SIG-M5 treated with dmso at 0.1 percent for 504 hours (cell line): ENCODE data around the gene RYR2.
A peak's percentile ranks its signal among the peaks of the same experiment; 100 is the strongest.

Experiments
- DNase-seq: peaks from one replicate; lab custom pipeline; 2025; ENCODE audit not compliant: unreplicated experiment; lab: John Stamatoyannopoulos, UW

The RYR2 gene

GRCh38 chr1:237760951-237761350 is 719.0 kb downstream of the RYR2 start:
- no peak for DNase-seq

GRCh38 chr1:237763137-237763536 is 721.2 kb downstream of the RYR2 start:
- DNase-seq, result no peak

- DNase-seq, result no peak
Measured at GRCh38 chr1:237763751-237764150, 721.8 kb downstream of the RYR2 start.

DNA sequence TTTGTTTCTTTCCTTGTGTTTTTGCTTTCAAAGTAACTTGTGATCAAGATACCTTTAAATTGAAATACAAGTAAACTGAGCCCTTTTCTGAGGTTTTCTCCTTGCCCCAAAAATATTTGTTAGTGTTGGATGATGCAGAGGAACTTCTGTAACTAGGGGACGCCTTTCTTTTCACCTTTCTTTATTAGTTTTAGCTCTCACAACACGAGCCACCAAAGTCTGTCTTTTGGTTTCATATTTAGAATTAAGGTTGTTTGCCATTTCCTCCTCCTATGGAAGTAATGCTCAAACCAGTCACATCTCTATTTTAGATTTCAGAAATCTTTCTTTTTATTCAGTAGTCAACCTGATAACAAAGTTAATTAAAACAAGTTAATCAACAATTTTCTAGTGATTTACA is 727.9 kb downstream of the RYR2 start:
- DNase-seq, result no peak

DNA sequence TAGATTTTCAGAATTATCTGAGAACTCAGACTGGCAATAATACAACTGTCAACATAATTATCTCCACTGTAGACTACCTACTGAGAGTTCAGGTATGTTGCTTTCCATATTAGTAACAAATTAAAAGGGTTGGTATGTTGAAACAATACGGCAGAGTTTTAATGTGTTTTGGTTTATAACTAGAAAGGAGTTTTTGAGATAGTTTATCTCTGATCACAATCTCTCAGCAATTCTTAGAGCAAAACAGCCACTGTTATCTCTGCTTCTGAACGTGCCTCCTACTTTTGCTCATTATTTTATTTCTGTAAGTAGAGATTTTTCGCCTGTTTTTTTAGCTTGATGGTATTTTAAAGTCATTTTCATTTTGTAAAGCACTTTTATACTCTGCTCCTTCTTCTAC is 730.0 kb downstream of the RYR2 start:
- no peak for DNase-seq

GRCh38 chr1:237774246-237774645 is 732.3 kb downstream of the RYR2 start:
- no peak for DNase-seq

DNA sequence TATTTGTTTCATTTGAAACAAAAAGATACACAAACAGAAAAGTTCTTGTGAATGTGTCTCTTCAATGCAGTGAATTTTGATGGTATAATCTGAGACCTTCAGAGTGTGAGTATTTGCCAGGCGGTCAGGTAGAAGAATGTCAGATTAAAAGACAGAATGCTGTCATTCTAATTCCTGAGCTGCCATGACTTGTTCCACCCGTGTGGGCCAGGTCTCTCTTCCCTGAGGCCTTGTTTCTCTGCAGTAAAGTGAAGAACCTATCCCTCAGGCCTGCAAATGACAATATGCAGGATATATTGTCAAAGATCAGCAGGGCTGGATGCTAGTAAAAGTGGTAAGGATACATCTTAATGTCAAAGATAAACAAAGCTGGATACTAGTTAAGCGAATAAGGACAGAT is 737.4 kb downstream of the RYR2 start:
- DNase-seq, result no peak

GRCh38 chr1:237786066-237786719 is 744.2 kb downstream of the RYR2 start:
- DNase-seq, result no peak

GRCh38 chr1:237788069-237788468 is 746.1 kb downstream of the RYR2 start:
- no peak for DNase-seq

DNA sequence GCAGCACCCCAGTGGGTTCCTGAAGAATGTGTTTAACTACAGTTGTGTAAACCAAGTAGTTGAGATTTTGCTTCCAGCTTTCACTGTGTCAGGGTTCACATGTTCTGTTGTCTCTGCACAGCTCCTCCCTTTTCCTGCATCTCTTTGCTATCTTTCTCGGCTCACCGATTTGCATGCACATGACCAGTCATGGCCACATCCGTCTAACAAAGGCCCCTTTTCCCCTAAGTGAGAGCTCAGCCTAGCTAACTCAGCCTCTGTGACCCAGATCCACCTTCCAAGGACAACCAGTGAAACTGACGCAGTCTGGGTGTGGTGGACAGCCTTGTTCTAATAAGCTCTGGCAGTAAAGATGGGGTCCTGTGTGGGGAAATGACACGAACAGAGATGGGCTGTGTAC is 747.6 kb downstream of the RYR2 start:
- DNase-seq, result no peak

DNA sequence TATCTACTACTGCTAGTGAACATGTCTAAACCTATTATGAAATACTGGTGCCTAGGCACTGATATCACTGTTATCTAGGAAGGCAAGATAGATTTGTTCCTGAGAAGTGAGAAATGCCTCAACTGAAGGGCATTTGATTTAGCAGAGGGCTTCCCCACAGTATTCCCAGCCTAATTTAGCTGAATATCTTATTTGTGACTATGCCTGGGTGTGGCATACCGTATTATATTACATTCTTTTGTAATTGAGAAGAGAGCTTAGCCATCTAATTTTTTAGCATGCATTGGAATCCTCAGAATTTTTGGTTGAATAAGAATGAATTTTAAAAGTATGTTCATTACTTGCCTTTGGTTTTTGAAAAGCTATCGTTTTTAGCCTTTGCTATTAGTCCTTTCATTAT is 749.6 kb downstream of the RYR2 start:
- no peak for DNase-seq

- DNase-seq, result no peak
Measured at GRCh38 chr1:237792149-237792548, 750.2 kb downstream of the RYR2 start.

DNA sequence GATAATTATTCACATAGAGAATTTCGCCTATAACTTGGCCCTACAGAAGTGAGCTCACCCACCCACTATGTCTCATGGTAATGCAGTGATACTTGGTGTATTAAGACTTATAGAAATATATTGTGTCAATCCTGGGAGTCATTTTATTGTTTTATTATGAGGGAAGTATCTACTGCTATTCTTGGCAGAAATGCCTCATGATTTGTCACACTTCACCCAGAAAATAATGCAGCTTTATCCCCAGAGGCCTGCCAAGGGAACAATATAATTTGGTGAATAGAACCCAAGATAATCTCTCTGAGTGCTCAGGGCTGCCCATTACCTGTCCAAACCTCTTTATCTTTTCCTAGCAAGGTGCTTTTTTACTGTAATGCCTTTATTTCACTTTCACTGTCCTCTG is 750.7 kb downstream of the RYR2 start:
- no peak for DNase-seq

DNA sequence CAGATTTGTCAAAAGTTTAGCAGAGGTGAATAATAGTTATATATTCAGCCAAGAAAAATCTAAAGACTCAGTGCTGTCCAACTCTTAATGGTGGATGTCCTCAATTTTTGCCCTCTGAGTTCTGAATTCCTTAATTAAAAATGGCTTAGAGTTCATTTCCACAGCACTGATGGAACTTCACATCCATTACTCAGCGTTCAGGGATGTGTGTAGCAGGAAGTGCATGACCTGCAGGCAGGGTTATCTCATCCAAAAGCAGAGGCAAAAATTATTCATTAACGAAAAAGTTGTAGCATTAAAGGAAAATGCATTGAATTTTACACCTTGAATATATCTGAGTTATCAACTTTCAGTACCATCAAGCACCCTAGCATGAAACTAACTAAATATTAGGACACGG is 752.1 kb downstream of the RYR2 start:
- no peak for DNase-seq

- no peak for DNase-seq
Measured at GRCh38 chr1:237795558-237795957, 753.6 kb downstream of the RYR2 start.

GRCh38 chr1:237799762-237800474 is 757.9 kb downstream of the RYR2 start:
- peak; percentile 19 for DNase-seq

- no peak for DNase-seq
Measured at GRCh38 chr1:237804516-237804915, 762.5 kb downstream of the RYR2 start.

- DNase-seq, result no peak
Measured at GRCh38 chr1:237809099-237809498, 767.1 kb downstream of the RYR2 start.

DNA sequence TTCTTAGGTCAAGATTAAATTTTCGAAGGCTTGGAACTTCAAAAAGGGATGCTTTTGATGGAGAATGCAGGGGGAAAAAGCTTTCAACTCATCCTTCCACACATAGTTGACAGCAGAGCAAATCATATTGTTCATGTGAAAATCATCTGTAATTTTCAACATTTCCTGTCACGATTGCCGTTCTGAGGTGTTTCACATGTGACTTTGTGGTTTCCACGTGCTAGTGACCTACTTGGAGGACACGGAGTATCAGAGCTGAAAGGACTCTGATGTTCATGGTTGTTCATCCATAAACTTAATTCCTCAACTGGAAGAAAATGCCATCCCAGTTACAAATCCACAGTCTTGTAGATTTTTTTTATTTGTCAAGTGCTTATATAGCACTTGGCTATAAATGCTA is 769.6 kb downstream of the RYR2 start:
- no peak for DNase-seq

GRCh38 chr1:237812061-237812460 is 770.1 kb downstream of the RYR2 start:
- DNase-seq, result no peak

DNA sequence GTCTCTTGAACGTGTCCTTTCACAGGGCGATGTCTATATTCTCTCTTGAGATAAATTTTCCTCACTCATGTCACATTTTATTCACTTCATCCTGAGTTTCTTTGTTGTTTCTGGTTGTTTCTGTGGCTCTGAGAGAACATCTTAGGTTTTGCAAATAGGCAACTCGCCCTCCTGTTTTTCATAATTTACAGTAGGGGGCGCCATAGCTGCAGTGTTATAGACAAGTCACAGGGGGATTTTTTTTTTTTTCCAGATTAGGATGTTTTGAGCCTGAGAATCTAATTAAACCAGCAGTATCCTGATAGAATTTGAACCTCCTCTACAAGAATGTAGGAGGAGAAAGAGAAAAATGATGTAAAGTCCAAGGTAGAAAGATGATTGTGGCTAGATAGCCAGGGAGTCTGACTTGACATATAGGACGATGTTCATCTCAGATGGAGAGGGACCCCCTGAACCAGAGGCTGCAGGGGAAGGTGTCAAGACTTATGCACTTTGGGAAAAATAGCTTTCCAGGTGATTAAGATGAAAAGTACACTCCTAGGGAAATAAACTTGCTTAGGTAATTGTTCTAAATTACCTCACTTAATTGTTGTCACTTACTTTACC is 772.4 kb downstream of the RYR2 start:
- DNase-seq, result peak; percentile 25

- DNase-seq, result no peak
Measured at GRCh38 chr1:237817277-237817676, 775.3 kb downstream of the RYR2 start.
